GM12878 (cell line): ENCODE data around the gene OR8J1. TPM values are rescaled to one million over a fixed set of nuclear protein-coding genes. Genes with fewer than 3 reads are reported as not detected.

Source experiments
- ATAC-seq: fragments of 200-7000 bp; cut with Tn5 transposase; 3 replicates; pipeline ENCODE4 v1.9.1; 2020; ENCODE audit warnings: mild to moderate bottlenecking, moderate library complexity
- BruUV-seq: library from RNA; stranded (reverse); fragments of 400-500 nt; replicated peaks from 2 replicates; lab custom pipeline; 2021; lab: Mats Ljungman, UMichigan
- CTCF ChIA-PET: fragments of 300-600 bp; sonication (Branson Sonifier 250); formaldehyde crosslinking; extraction: SDS; loops from one replicate; lab custom pipeline; 2021; ENCODE audit warnings: inconsistent platforms; lab: Yijun Ruan, JAX
- POLR2A ChIA-PET: fragments of 350-600 bp; formaldehyde crosslinking; extraction: SDS; loops from one replicate; lab custom pipeline; 2021; ENCODE audit warnings: inconsistent platforms; lab: Charles Lee
- RAD21 ChIA-PET: fragments of 300-600 bp; sonication (Branson Sonifier 250); formaldehyde crosslinking; loops from one replicate; lab custom pipeline; 2023; ENCODE audit warnings: antibody characterized with exemption; ENCODE audit not compliant: unreplicated experiment; lab: Charles Lee
- SMC1A ChIA-PET: fragments of 300-600 bp; sonication (Branson Sonifier 250); formaldehyde crosslinking; loops from one replicate; lab custom pipeline; 2023; ENCODE audit not compliant: unreplicated experiment, uncharacterized antibody; lab: Charles Lee
- DNase-seq: peaks from one replicate; pipeline ENCODE4 v3.0.0-alpha.2; 2011; ENCODE audit warnings: low read depth, low spot score
- FAIRE-seq: peaks from 3 replicates; lab custom pipeline; 2011; peaks lifted over from hg19 to GRCh38; lab: Jason Lieb, UNC
- H2AFZ ChIP-seq: 2 replicates; pipeline ENCODE4 v1.6.0; 2011; ENCODE audit warnings: low read depth, low read length, control low read depth; ENCODE audit not compliant: control insufficient read depth
- H3K27ac ChIP-seq: 2 replicates; pipeline ENCODE4 v1.5.1; 2011; ENCODE audit warnings: control low read depth; ENCODE audit not compliant: control insufficient read depth, insufficient read depth
- H3K27me3 ChIP-seq, 2 experiments: replicated peaks in 1 of 2; 2 replicates each; pipeline versions ENCODE4 v1.6.0 to v1.6.1; 2011; ENCODE audit warnings: low read length in 1 of 2; ENCODE audit not compliant: control insufficient read depth in 2 of 2, insufficient read depth in 2 of 2
- H3K36me3 ChIP-seq, 2 experiments: 2 replicates each; pipeline ENCODE4 v1.5.1; 2011; ENCODE audit warnings: low read length in 1 of 2; ENCODE audit not compliant: control insufficient read depth in 2 of 2, insufficient read depth in 2 of 2
- H3K4me1 ChIP-seq: 2 replicates; pipeline ENCODE4 v1.6.1; 2011; ENCODE audit warnings: mild to moderate bottlenecking, low read length, moderate library complexity, mixed read lengths; ENCODE audit not compliant: control insufficient read depth, insufficient read depth
- H3K4me2 ChIP-seq: 2 replicates; pipeline ENCODE4 v1.6.0; 2011; ENCODE audit warnings: control low read depth; ENCODE audit not compliant: control insufficient read depth, insufficient read depth
- H3K4me3 ChIP-seq: fragments of 200-600 bp; sonication (generic); 2 replicates; pipeline ENCODE4 v1.5.1; 2016
- H3K79me2 ChIP-seq: 2 replicates; pipeline ENCODE4 v1.6.0; 2011; ENCODE audit warnings: low read length; ENCODE audit not compliant: control insufficient read depth, insufficient read depth
- H3K9ac ChIP-seq: 2 replicates; pipeline ENCODE4 v1.8.0; 2011; ENCODE audit warnings: low read length, control low read depth, mixed read lengths; ENCODE audit not compliant: control insufficient read depth, insufficient read depth
- H3K9me3 ChIP-seq: replicated peaks from 3 replicates; pipeline ENCODE4 v1.5.1; 2011; ENCODE audit warnings: mild to moderate bottlenecking, low read length; ENCODE audit not compliant: control insufficient read depth, insufficient read depth
- H4K20me1 ChIP-seq: 2 replicates; pipeline ENCODE4 v1.6.0; 2011; ENCODE audit not compliant: control insufficient read depth, insufficient read depth
- E2F8 ChIP-seq: fragments of 450-650 bp; IDR thresholded peaks from 2 replicates; pipeline ENCODE4 v1.6.1; 2018; ENCODE audit warnings: mild to moderate bottlenecking, low read depth, moderate library complexity; ENCODE audit not compliant: partially characterized antibody
- HDGF ChIP-seq: fragments of 450-650 bp; IDR thresholded peaks from 2 replicates; pipeline ENCODE4 v1.6.1; 2016; ENCODE audit warnings: antibody characterized with exemption
- MTA3 ChIP-seq: IDR thresholded peaks from 2 replicates; pipeline ENCODE4 v1.6.1; 2012; ENCODE audit warnings: low read length, inconsistent platforms, borderline replicate concordance
- PAX8 ChIP-seq: fragments of 450-650 bp; IDR thresholded peaks from 2 replicates; pipeline ENCODE4 v1.6.1; 2017; ENCODE audit warnings: mild to moderate bottlenecking, moderate library complexity
- SP1 ChIP-seq: IDR thresholded peaks from one replicate; pipeline ENCODE4 v1.6.1; 2011; ENCODE audit warnings: low read depth, low read length
- SUZ12 ChIP-seq: fragments of 200-600 bp; sonication (generic); IDR thresholded peaks from one replicate; pipeline ENCODE4 v1.6.1; 2018; ENCODE audit warnings: antibody characterized with exemption, mild to moderate bottlenecking; ENCODE audit not compliant: unreplicated experiment
- YBX1 ChIP-seq: fragments of 450-650 bp; IDR thresholded peaks from 2 replicates; pipeline ENCODE4 v1.6.1; 2016; ENCODE audit warnings: antibody characterized with exemption
- YY1 ChIP-seq: IDR thresholded peaks from 2 replicates; pipeline ENCODE4 v1.6.1; 2011; ENCODE audit warnings: low read depth, mild to moderate bottlenecking, low read length
- in situ Hi-C: fragments of 300-500 bp; cut with MboI; formaldehyde crosslinking; loops from 9 replicates; pipeline ENCODE4 v1.14.3; 2018; ENCODE audit warnings: mixed read lengths
- intact Hi-C: fragments of 100-400 bp; cut with micrococcal nuclease; formaldehyde crosslinking; loops from one replicate; pipeline ENCODE4 v1.14.2; 2022; ENCODE audit not compliant: unreplicated experiment
- polyA plus RNA-seq, 11 experiments: library from polyadenylated mRNA; depleted of rRNA in 4 of 11; unstranded in 6 of 11; stranded (reverse) in 5 of 11; fragments of >200 nt; fragmentation: Nextera tagmentation in 4 of 11; fragmentation: Illumina TruSeq in 1 of 11; extraction: Ambion mirVana in 4 of 11; extraction: Trizol in 1 of 11; gene quantifications; 1 replicate in 1 of 11; 2 replicates in 10 of 11; pipeline versions ENCODE4 v1.2.1 to v1.2.3, GENCODE V29; 2011 to 2016; ENCODE audit warnings: inconsistent platforms in 2 of 11, missing spikeins in 2 of 11, low read depth in 1 of 11
- total RNA-seq, 4 experiments: library from RNA; depleted of rRNA in 3 of 4; stranded (reverse); fragments of >200 nt in 3 of 4; fragmentation: Illumina TruSeq in 1 of 4; extraction: Trizol in 1 of 4; gene quantifications; 2 replicates each; pipeline versions ENCODE4 v1.2.1 to v1.2.3, GENCODE V29; 2013 to 2021
- TF ChIP-seq, protein P1 (sequence below): fragments of 450-650 bp; IDR thresholded peaks from 2 replicates; pipeline ENCODE4 v1.6.1; 2016; ENCODE audit warnings: mild to moderate bottlenecking
- TF ChIP-seq, protein P2 (sequence below): IDR thresholded peaks from 2 replicates; pipeline ENCODE4 v1.6.1; 2011; ENCODE audit warnings: low read depth, mild to moderate bottlenecking, low read length, moderate library complexity, borderline replicate concordance; ENCODE audit errors: extremely low read depth

OR8J1 gene
- total and polyA plus RNA-seq, 10 of the 15 experiments (the other 5 are each of a cell fraction or from before 2014, with no cell fraction given) = not detected

- TF ChIP-seq SUZ12 = no peak
- TF ChIP-seq SP1 = no peak
These were observed 20.9 kb upstream of the OR8J1 start (continued) for GRCh38 chr11:56333156-56333555.

DNA sequence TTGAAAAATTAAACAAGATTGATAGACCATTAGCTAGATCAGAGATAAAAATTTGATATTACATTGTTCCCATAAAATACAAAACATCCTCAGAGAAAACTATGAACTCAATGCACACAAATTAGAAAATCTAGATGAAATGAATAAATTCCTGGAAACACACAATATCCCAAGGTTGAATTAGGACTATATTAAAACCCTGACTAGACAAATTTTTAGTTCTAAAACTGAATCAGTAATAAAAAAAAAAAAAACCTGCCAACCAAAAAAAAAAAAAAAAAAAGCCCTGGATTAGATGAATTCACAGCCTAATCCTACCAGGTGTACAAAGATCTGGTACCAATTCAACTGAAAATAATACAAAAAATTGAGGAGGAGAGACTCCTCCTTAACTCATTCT, 13.8 kb upstream of the OR8J1 start:
- Histone ChIP-seq H2AFZ (no peak overlapping the region), H3K4me2 (no peak overlapping the region), H3K27me3 (no peaks in the 10 kb centered on the region), H3K27ac (no peak overlapping the region), H3K9ac (no peak overlapping the region), H3K79me2 (no peaks in the 10 kb centered on the region), H4K20me1 (no peaks in the 10 kb centered on the region), H3K36me3 (no peaks in the 10 kb centered on the region), H3K4me3 (no peak overlapping the region), H3K4me1 (no peaks in the 10 kb centered on the region), H3K9me3 (no peaks in the 10 kb centered on the region)
- ChIA-PET POLR2A (no interaction called here), RAD21 (no interaction called here), SMC1A (no interaction called here), CTCF (no interaction called here)
- DNase-seq (no peak), FAIRE-seq (no peak), ATAC-seq (no peak)
- intact Hi-C loops = no loop called here
- in situ Hi-C loops = no loop called here
- no TSS peak for BruUV-seq
- TF ChIP-seq, protein P1, sequence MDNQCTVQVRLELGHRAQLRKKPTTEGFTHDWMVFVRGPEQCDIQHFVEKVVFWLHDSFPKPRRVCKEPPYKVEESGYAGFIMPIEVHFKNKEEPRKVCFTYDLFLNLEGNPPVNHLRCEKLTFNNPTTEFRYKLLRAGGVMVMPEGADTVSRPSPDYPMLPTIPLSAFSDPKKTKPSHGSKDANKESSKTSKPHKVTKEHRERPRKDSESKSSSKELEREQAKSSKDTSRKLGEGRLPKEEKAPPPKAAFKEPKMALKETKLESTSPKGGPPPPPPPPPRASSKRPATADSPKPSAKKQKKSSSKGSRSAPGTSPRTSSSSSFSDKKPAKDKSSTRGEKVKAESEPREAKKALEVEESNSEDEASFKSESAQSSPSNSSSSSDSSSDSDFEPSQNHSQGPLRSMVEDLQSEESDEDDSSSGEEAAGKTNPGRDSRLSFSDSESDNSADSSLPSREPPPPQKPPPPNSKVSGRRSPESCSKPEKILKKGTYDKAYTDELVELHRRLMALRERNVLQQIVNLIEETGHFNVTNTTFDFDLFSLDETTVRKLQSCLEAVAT = no peak
- TF ChIP-seq HDGF (no peak), MTA3 (no peak), YBX1 (no peak), PAX8 (no peak), YY1 (no peak), E2F8 (no peak)
- TF ChIP-seq, protein P2, sequence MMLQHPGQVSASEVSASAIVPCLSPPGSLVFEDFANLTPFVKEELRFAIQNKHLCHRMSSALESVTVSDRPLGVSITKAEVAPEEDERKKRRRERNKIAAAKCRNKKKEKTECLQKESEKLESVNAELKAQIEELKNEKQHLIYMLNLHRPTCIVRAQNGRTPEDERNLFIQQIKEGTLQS = no peak
